H1 (cell line): ENCODE data around the gene THBS1. TPM values are rescaled to one million over a fixed set of nuclear protein-coding genes. Genes with fewer than 3 reads are reported as not detected.

ENCODE experiments used
- CTCF ChIA-PET: fragments of 300-600 bp; sonication (Branson Sonifier 250); formaldehyde crosslinking; loops from one replicate; lab custom pipeline; 2021; ENCODE audit not compliant: partially characterized antibody; lab: Charles Lee
- POLR2A ChIA-PET: fragments of 300-600 bp; sonication (Branson Sonifier 250); formaldehyde crosslinking; loops from one replicate; lab custom pipeline; 2021; ENCODE audit warnings: inconsistent platforms; ENCODE audit not compliant: partially characterized antibody; lab: Charles Lee
- DNase-seq, 2 experiments: peaks; one replicate each; pipeline versions ENCODE4 v3.0.0 to v3.0.0-alpha.2; 2010 to 2022; ENCODE audit warnings: low spot score in 2 of 2, low read depth in 1 of 2, mixed read lengths in 1 of 2
- FAIRE-seq: peaks from 2 replicates; lab custom pipeline; 2011; peaks lifted over from hg19 to GRCh38; lab: Jason Lieb, UNC
- H2AFZ ChIP-seq: 2 replicates; pipeline ENCODE4 v1.8.1; 2012; ENCODE audit warnings: low read length, inconsistent platforms
- H2AK5ac ChIP-seq: 2 replicates; pipeline ENCODE4 v1.6.1; 2013; ENCODE audit warnings: low read depth, low read length
- H2BK120ac ChIP-seq: replicated peaks from 2 replicates; pipeline ENCODE3; 2013; ENCODE audit warnings: low read depth, low read length, inconsistent platforms
- H2BK12ac ChIP-seq: 2 replicates; pipeline ENCODE4 v1.6.1; 2013; ENCODE audit warnings: low read depth, low read length
- H2BK15ac ChIP-seq: 2 replicates; pipeline ENCODE4 v1.6.1; 2013; ENCODE audit warnings: low read length
- H2BK20ac ChIP-seq: 2 replicates; pipeline ENCODE4 v1.6.1; 2013; ENCODE audit warnings: low read length
- H2BK5ac ChIP-seq: 2 replicates; pipeline ENCODE4 v1.6.1; 2013; ENCODE audit warnings: low read depth, low read length
- H3K14ac ChIP-seq: 2 replicates; pipeline ENCODE4 v1.6.1; 2013; ENCODE audit warnings: inconsistent platforms; ENCODE audit not compliant: insufficient read length
- H3K18ac ChIP-seq: 2 replicates; pipeline ENCODE4 v1.6.1; 2013; ENCODE audit warnings: low read length; ENCODE audit errors: extremely low read depth
- H3K23ac ChIP-seq: 2 replicates; pipeline ENCODE4 v1.6.1; 2013; ENCODE audit warnings: inconsistent platforms; ENCODE audit not compliant: insufficient read length
- H3K23me2 ChIP-seq: 2 replicates; pipeline ENCODE4 v1.6.1; 2013; ENCODE audit warnings: low read depth, low read length
- H3K27ac ChIP-seq: 2 replicates; pipeline ENCODE4 v1.6.1; 2011; ENCODE audit warnings: low read depth, low read length, inconsistent platforms
- H3K27me3 ChIP-seq, 4 experiments: replicated peaks in 1 of 4; 1 replicate in 1 of 4; 2 replicates in 3 of 4; pipeline versions ENCODE4 v1.6.1 to v1.8.1; 2011 to 2013; ENCODE audit warnings: low read length in 3 of 4, mild to moderate bottlenecking in 3 of 4, inconsistent platforms in 2 of 4, mixed read lengths in 2 of 4, moderate library complexity in 1 of 4; ENCODE audit not compliant: control insufficient read depth in 3 of 4, insufficient read depth in 3 of 4; ENCODE audit errors: extremely low read depth in 1 of 4
- H3K36me3 ChIP-seq, 4 experiments: 2 replicates each; pipeline versions ENCODE4 v1.6.1 to v1.8.1; 2011 to 2013; ENCODE audit warnings: mild to moderate bottlenecking in 4 of 4, low read length in 3 of 4, moderate library complexity in 2 of 4, control low read depth in 1 of 4, inconsistent platforms in 1 of 4; ENCODE audit not compliant: insufficient read depth in 4 of 4, control insufficient read depth in 2 of 4
- H3K4ac ChIP-seq: replicated peaks from 2 replicates; pipeline ENCODE3; 2013; ENCODE audit warnings: low read length, low read depth, mixed read lengths, inconsistent platforms; ENCODE audit not compliant: insufficient read length
- H3K4me1 ChIP-seq, 4 experiments: replicated peaks in 1 of 4; 1 replicate in 1 of 4; 2 replicates in 3 of 4; pipeline versions ENCODE4 v1.6.1 to v1.8.1; 2011 to 2013; ENCODE audit warnings: low read length in 3 of 4, inconsistent platforms in 2 of 4, mixed read lengths in 1 of 4; ENCODE audit not compliant: insufficient read depth in 4 of 4, control insufficient read depth in 3 of 4
- H3K4me2 ChIP-seq, 2 experiments: 2 replicates each; pipeline versions ENCODE4 v1.6.1 to v1.8.1; 2011 to 2013; ENCODE audit warnings: low read depth in 2 of 2, low read length in 2 of 2, control low read depth in 1 of 2, inconsistent platforms in 1 of 2, mild to moderate bottlenecking in 1 of 2; ENCODE audit not compliant: insufficient read depth in 1 of 2
- H3K4me3 ChIP-seq, 4 experiments: fragments of 200-600, 300-600 bp in 1 of 4; sonication (generic), shearing (Covaris generic), sonication (Bioruptor Twin) in 1 of 4; 2 replicates each; pipeline versions ENCODE4 v1.5.1 to v1.8.1; 2011 to 2016; ENCODE audit warnings: low read length in 4 of 4, low read depth in 3 of 4, control low read depth in 2 of 4, inconsistent platforms in 2 of 4, mild to moderate bottlenecking in 2 of 4, mixed read lengths in 1 of 4, moderate library complexity in 1 of 4; ENCODE audit not compliant: insufficient read depth in 2 of 4; ENCODE audit errors: extremely low read depth in 1 of 4
- H3K56ac ChIP-seq: replicated peaks from 2 replicates; pipeline ENCODE3; 2013; ENCODE audit warnings: low read depth, mild to moderate bottlenecking, mixed read lengths, low read length, inconsistent platforms; ENCODE audit not compliant: insufficient read length
- H3K79me1 ChIP-seq: 2 replicates; pipeline ENCODE4 v1.6.1; 2013; ENCODE audit warnings: low read depth, low read length, control low read depth
- H3K79me2 ChIP-seq, 2 experiments: 2 replicates each; pipeline versions ENCODE4 v1.6.1 to v1.8.1; 2012 to 2013; ENCODE audit warnings: low read length in 2 of 2, mild to moderate bottlenecking in 2 of 2, inconsistent platforms in 1 of 2; ENCODE audit not compliant: insufficient read depth in 2 of 2, control insufficient read depth in 1 of 2
- H3K9ac ChIP-seq, 4 experiments: replicated peaks in 1 of 4; 1 replicate in 1 of 4; 2 replicates in 3 of 4; pipeline versions ENCODE4 v1.6.1 to v1.8.1; 2011 to 2013; ENCODE audit warnings: low read depth in 3 of 4, low read length in 3 of 4, control low read depth in 2 of 4, mild to moderate bottlenecking in 2 of 4, moderate library complexity in 2 of 4, inconsistent platforms in 1 of 4; ENCODE audit errors: extremely low read depth in 1 of 4
- H3K9me3 ChIP-seq, 2 experiments: 2 replicates each; pipeline versions ENCODE4 v1.6.1 to v1.8.1; 2012 to 2013; ENCODE audit warnings: mild to moderate bottlenecking in 2 of 2, moderate library complexity in 2 of 2, control low read depth in 1 of 2, inconsistent platforms in 1 of 2, low read depth in 1 of 2, low read length in 1 of 2, mixed read lengths in 1 of 2; ENCODE audit not compliant: insufficient read depth in 2 of 2
- H4K20me1 ChIP-seq, 2 experiments: replicated peaks in 1 of 2; 2 replicates each; pipeline versions ENCODE3 to v1.8.1; 2011 to 2013; ENCODE audit warnings: inconsistent platforms in 2 of 2, low read length in 2 of 2, mild to moderate bottlenecking in 1 of 2; ENCODE audit not compliant: insufficient read depth in 2 of 2, control insufficient read depth in 1 of 2
- H4K5ac ChIP-seq: 2 replicates; pipeline ENCODE4 v1.6.1; 2013; ENCODE audit warnings: low read length, low read depth, mixed read lengths, inconsistent platforms; ENCODE audit not compliant: insufficient read length
- H4K8ac ChIP-seq: 2 replicates; pipeline ENCODE4 v1.8.0; 2013; ENCODE audit warnings: mild to moderate bottlenecking, moderate library complexity, low read length, inconsistent platforms; ENCODE audit not compliant: insufficient read depth; ENCODE audit errors: extremely low read depth
- H4K91ac ChIP-seq: replicated peaks from 2 replicates; pipeline ENCODE3; 2013; ENCODE audit warnings: low read length, mixed read lengths, inconsistent platforms; ENCODE audit not compliant: insufficient read length
- CTBP2 ChIP-seq: IDR thresholded peaks from 2 replicates; pipeline ENCODE4 v1.7.0; 2011; ENCODE audit warnings: borderline replicate concordance, mild to moderate bottlenecking, moderate library complexity, mixed read lengths, low read length; ENCODE audit not compliant: insufficient read depth, insufficient read length
- POLR2A ChIP-seq, 2 experiments: IDR thresholded peaks; 1 replicate in 1 of 2; 2 replicates in 1 of 2; pipeline ENCODE4 v1.6.1; 2011; ENCODE audit warnings: low read depth in 2 of 2, low read length in 2 of 2, mild to moderate bottlenecking in 2 of 2; ENCODE audit errors: control extremely low read depth in 1 of 2
- POLR2AphosphoS5 ChIP-seq: IDR thresholded peaks from 2 replicates; pipeline ENCODE4 v1.6.1; 2011; ENCODE audit warnings: low read depth, low read length
- SP4 ChIP-seq: IDR thresholded peaks from 2 replicates; pipeline ENCODE4 v1.6.1; 2012; ENCODE audit warnings: low read length, inconsistent platforms
- WGBS, 2 experiments: shearing (Covaris generic) in 1 of 2; methylation state at CpG; one replicate each; pipeline versions ENCODE4 v1.1.6 to v1.1.7; 2013 to 2015; ENCODE audit warnings: low lambda C conversion rate in 2 of 2, mixed read lengths in 2 of 2, inconsistent platforms in 1 of 2, low coverage in 1 of 2, missing lambda C conversion rate in 1 of 2; ENCODE audit not compliant: insufficient replicate concordance in 2 of 2, insufficient coverage in 1 of 2, insufficient read length in 1 of 2; ENCODE audit errors: extremely low coverage in 1 of 2, missing lambda C conversion rate in 1 of 2; 5-methylcytosine and 5-hydroxymethylcytosine counted together
- polyA plus RNA-seq, 7 experiments: library from polyadenylated mRNA; depleted of rRNA in 3 of 7; stranded (reverse) in 5 of 7; unstranded in 2 of 7; fragments of >200 nt in 5 of 7; fragments of 200-250 nt in 2 of 7; gene quantifications; 1 replicate in 5 of 7; 2 replicates in 1 of 7; 4 replicates in 1 of 7; pipeline versions ENCODE4 v1.2.1 to v1.2.3, GENCODE V29; 2011 to 2013; ENCODE audit warnings: missing spikeins in 2 of 7, mixed read lengths in 2 of 7
- total RNA-seq: library from RNA; stranded (reverse); fragmentation: NEBNext Ultra II Directional; extraction: Animal tissue kit (Norgen Biotek cat#: 25700); gene quantifications from 2 replicates; pipeline ENCODE4 v1.2.1, GENCODE V29; 2021

THBS1 gene
- total and polyA plus RNA-seq, 2 of the 8 experiments (the other 6 are each of a cell fraction or from before 2014, with no cell fraction given), result 10.3 to 63.3 TPM

GRCh38 chr15:39586387-39587095, 5.7 kb downstream of the THBS1 start:
- H3K23ac ChIP-seq, result no peak overlapping the region
- ChIA-PET POLR2A (interaction anchor here (0.7 to 2.5 kb wide), 6 partner anchors 9 to 414 kb away, joined by 3 to 22 read pairs (median 3); no protein-coding TSS in a partner anchor), CTCF (interaction anchor here (1.0 to 1.8 kb wide), 6 partner anchors 8 to 414 kb away, joined by 3 to 7 read pairs (median 5); no protein-coding TSS in a partner anchor)
- H3K9me3 ChIP-seq, result no peaks in the 10 kb centered on the region
- H4K8ac ChIP-seq, result no peak overlapping the region
- H3K56ac ChIP-seq, result no peak overlapping the region
- no peak overlapping the region for H3K14ac ChIP-seq
- no peak overlapping the region for H2AK5ac ChIP-seq
- H3K4me3 ChIP-seq, result no peak overlapping the region
- H3K23me2 ChIP-seq, result peaks cover 2% of the 10 kb centered on the region; the same call in 1 of the 2 replicates
- H2BK12ac ChIP-seq, result no peak overlapping the region
- no peaks in the 10 kb centered on the region; a peak in 1 of 7 replicates for H3K27me3 ChIP-seq
- H3K4ac ChIP-seq, result no peak overlapping the region
- H2BK120ac ChIP-seq, result no peak overlapping the region
- no peak overlapping the region for H2BK20ac ChIP-seq
- no peak overlapping the region for H3K27ac ChIP-seq
- no peak overlapping the region for H4K91ac ChIP-seq
- FAIRE-seq (no peak), DNase-seq (no peak)
- no peak overlapping the region for H2AFZ ChIP-seq
- peaks cover 4 to 14% (median 9%) of the 10 kb centered on the region in 4 experiments for H3K4me1 ChIP-seq
- H2BK5ac ChIP-seq, result no peak overlapping the region
- H3K4me2 ChIP-seq, result no peak overlapping the region
- H3K9ac ChIP-seq, result no peak overlapping the region; a peak in 1 of 7 replicates
- 0 out of 2 replicates have a peak, but pooled peaks cover 3% of the 10 kb centered on the region for H3K79me1 ChIP-seq
- H3K36me3 ChIP-seq, result peaks cover 61 to 90% (median 82%) of the 10 kb centered on the region in 4 experiments
- H2BK15ac ChIP-seq, result no peak overlapping the region
- no peak for TF ChIP-seq CTBP2
- TF ChIP-seq POLR2AphosphoS5, result peak; percentile 89
- no peak for TF ChIP-seq SP4
- peak in 1 of 2 experiments; percentile 71; a peak in 2 of 3 replicates for TF ChIP-seq POLR2A (IDR thresholded peaks at IDR 0.05; ENCODE audit: control extremely low read depth in 1 of 2, low read depth in 2 of 2, low read length in 2 of 2)
- peaks cover 0 to 17% of the 10 kb centered on the region in 2 experiments; a peak in 2 of 4 replicates for H3K79me2 ChIP-seq
- H4K5ac ChIP-seq, result no peak overlapping the region
- H3K18ac ChIP-seq, result no peak overlapping the region
- H4K20me1 ChIP-seq, result peaks cover 0 to 2% of the 10 kb centered on the region in 2 experiments
- 86% methylated on average over 10 of the region's 10 CpGs; no CpG with 5 or more reads in 1 of the 2 experiments for WGBS, 2 experiments
